Transverse colon (tissue), 4 donors: ENCODE data around the gene ACSM6. TPM values are rescaled to one million over a fixed set of nuclear protein-coding genes. Genes with fewer than 3 reads are reported as not detected.
A peak's percentile ranks its signal among the peaks of the same experiment; 100 is the strongest.

Source experiments
- DNase-seq: peaks from one replicate; pipeline ENCODE4 v3.0.0-alpha.2; 2019
- H3K27ac ChIP-seq, 4 donors: fragments of 200-600 bp; sonication (generic); 2 replicates each; pipeline ENCODE4 v1.5.1; 2016 to 2018; ENCODE audit warnings: inconsistent platforms in 4 of 4
- H3K27me3 ChIP-seq: fragments of 200-600 bp; sonication (generic); 2 replicates; pipeline ENCODE4 v1.5.1; 2017; ENCODE audit warnings: inconsistent platforms
- H3K36me3 ChIP-seq, 4 donors: fragments of 200-600 bp; sonication (generic); 2 replicates each; pipeline ENCODE4 v1.5.1; 2017 to 2019; ENCODE audit warnings: inconsistent platforms in 4 of 4
- H3K4me1 ChIP-seq, 4 donors: fragments of 200-600 bp; sonication (generic); 2 replicates each; pipeline ENCODE4 v1.5.1; 2017 to 2020; ENCODE audit warnings: inconsistent platforms in 4 of 4
- H3K4me3 ChIP-seq, 4 donors: fragments of 200-600 bp; sonication (generic); 1 replicate in 1 of 4; 2 replicates in 3 of 4; pipeline versions ENCODE4 v1.5.1 to v1.6.1; 2017 to 2019; ENCODE audit warnings: inconsistent platforms in 4 of 4
- H3K9me3 ChIP-seq, 2 donors: fragments of 200-600 bp; sonication (generic); 2 replicates each; pipeline ENCODE4 v1.5.1; 2017 to 2019; ENCODE audit warnings: inconsistent platforms in 2 of 2
- CTCF ChIP-seq, 5 experiments: fragments of 200-600 bp in 3 of 5; fragments of 450-650 bp in 2 of 5; sonication (generic) in 3 of 5; IDR thresholded peaks; 1 replicate in 2 of 5; 2 replicates in 3 of 5; pipeline ENCODE4 v1.5.1; 2016 to 2017; ENCODE audit warnings: antibody characterized with exemption in 5 of 5, inconsistent platforms in 3 of 5, mild to moderate bottlenecking in 2 of 5, moderate library complexity in 1 of 5
- EP300 ChIP-seq: sonication (generic); formaldehyde crosslinking; IDR thresholded peaks from one replicate; pipeline ENCODE4 v1.6.1; 2017; ENCODE audit warnings: antibody characterized with exemption, low read depth
- POLR2A ChIP-seq: fragments of 450-650 bp; IDR thresholded peaks from one replicate; pipeline ENCODE4 v1.6.1; 2016; ENCODE audit warnings: antibody characterized with exemption, mild to moderate bottlenecking, moderate library complexity
- POLR2AphosphoS5 ChIP-seq, 3 donors: sonication (generic); formaldehyde crosslinking; IDR thresholded peaks; one replicate each; pipeline ENCODE4 v1.6.1; 2016; ENCODE audit warnings: antibody characterized with exemption in 3 of 3
- WGBS, 2 donors: methylation state at CpG; one replicate each; pipeline ENCODE4 v1.1.5; 2018; ENCODE audit warnings: low coverage in 1 of 2; 5-methylcytosine and 5-hydroxymethylcytosine counted together
- in situ Hi-C, 4 donors: fragments of 200-750 bp; cut with MboI; loops; one replicate each; pipeline versions ENCODE4 v1.15.0 to v1.15.1; 2017; ENCODE audit warnings: low sequenced_read_pairs in 3 of 4, low pct_ligation_motif_present in 1 of 4, low pct_unique_long_range_greater_than_20kb in 1 of 4
- intact Hi-C: fragments of 100-400 bp; cut with DNase I; formaldehyde crosslinking; loops from one replicate; pipeline ENCODE4 v1.15.1; 2023; ENCODE audit warnings: low total_unique reads
- total RNA-seq, 4 donors: library from RNA; depleted of rRNA; stranded (reverse); fragments of >200 nt; gene quantifications; one replicate each; pipeline ENCODE4 v1.1.0, GENCODE V29; 2016

Gene ACSM6
- total RNA-seq, 4 donors from 2014 or later, result not detected

DNA sequence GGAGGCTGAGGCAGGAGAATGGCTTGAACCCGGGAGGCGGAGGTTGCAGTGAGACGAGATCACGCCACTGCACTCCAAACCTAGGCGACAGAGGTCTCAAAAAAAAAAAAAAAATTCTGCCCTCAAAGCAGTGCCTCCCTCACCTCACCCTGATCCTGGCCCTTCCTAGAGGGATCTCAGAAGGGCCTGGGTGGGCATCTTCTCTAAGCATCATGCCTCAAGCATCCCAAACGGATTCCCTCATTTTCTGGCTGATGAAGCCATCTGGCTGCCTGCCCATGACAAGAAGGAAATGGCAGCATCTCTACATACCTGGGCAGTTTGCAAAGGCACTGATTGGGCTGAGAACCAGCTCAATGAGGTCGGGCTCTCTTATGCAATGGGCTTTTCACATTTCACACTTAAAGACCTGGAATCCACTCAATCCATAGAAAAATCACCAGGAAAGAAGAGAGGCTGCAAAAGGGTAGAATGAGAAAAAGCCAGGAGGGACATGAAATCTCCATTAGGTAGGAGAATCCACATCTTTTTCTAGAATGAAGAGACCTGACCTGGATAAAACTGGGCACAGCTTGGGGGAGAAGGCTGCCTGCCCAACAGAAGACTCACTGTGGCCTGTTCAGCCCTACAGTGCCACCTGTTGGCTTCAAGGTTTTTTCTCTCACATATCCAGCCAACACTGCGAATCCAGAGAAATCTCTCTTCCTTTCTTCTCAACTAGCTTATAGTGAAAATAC lies 48.7 kb downstream of the ACSM6 start:
- no peaks in the 10 kb centered on the region for H3K27me3 ChIP-seq
- no peaks in the 10 kb centered on the region for H3K9me3 ChIP-seq
- WGBS, 2 donors, result 78 to 81% methylated on average over 5 to 8 of the region's 8 CpGs
- peaks cover 0 to 23% (median 8%) of the 10 kb centered on the region in 4 donors for H3K36me3 ChIP-seq
- H3K4me3 ChIP-seq, result no peak overlapping the region
- no peak for DNase-seq
- peaks cover 0 to 22% (median 4%) of the 10 kb centered on the region in 4 donors for H3K4me1 ChIP-seq
- TF ChIP-seq POLR2AphosphoS5 (IDR thresholded peaks at IDR 0.05) (no peak), CTCF (IDR thresholded peaks at IDR 0.05) (peak in 4 of 5 experiments; percentile 32 to 42 (median 38))
- intact Hi-C loops (no loop called here), in situ Hi-C loops (loop anchor here in 3 of 4 donors (5.0 to 25.0 kb wide), 3 partner anchors 120 to 395 kb away; no protein-coding TSS in a partner anchor)
- no peak overlapping the region for H3K27ac ChIP-seq

DNA sequence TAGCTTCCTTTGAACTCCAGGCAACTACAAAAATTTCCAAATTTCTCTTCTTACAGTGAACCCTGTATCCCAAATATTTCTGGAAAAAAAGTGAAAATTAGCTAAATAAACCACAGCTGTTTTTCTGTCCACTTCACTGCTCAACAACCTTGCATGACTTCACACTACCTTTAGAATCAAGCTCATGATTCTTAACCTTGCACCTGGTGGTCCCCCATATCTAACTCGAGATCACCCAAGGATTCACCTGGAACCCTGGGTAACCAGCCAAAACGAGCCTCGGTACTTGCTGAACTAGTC lies 49.2 kb downstream of the ACSM6 start:
- DNase-seq, result no peak
- WGBS, 2 donors, result 50 to 72% methylated on average over 2 to 3 of the region's 3 CpGs
- Histone ChIP-seq H3K4me3 (no peak overlapping the region), H3K27ac (peak overlapping the region in 1 of 4 donors; percentile 19), H3K9me3 (no peaks in the 10 kb centered on the region), H3K27me3 (no peaks in the 10 kb centered on the region), H3K36me3 (peaks cover 0 to 23% (median 5%) of the 10 kb centered on the region in 4 donors), H3K4me1 (peaks cover 0 to 25% (median 4%) of the 10 kb centered on the region in 4 donors)
- in situ Hi-C loops (loop anchor here in 3 of 4 donors (5.0 to 25.0 kb wide), 3 partner anchors 119 to 394 kb away; no protein-coding TSS in a partner anchor), intact Hi-C loops (no loop called here)
- TF ChIP-seq POLR2AphosphoS5 (IDR thresholded peaks at IDR 0.05), result no peak
- TF ChIP-seq POLR2A, result no peak
- TF ChIP-seq EP300, result no peak
- no peak for TF ChIP-seq CTCF (IDR thresholded peaks at IDR 0.05)

- WGBS, 2 donors, result 52% methylated on average over 2 of the region's 2 CpGs; no CpG with 5 or more reads in 1 of the 2 donors
- H3K9me3 ChIP-seq, result no peaks in the 10 kb centered on the region
- no peak for DNase-seq
- H3K36me3 ChIP-seq, result peaks cover 0 to 23% (median 3%) of the 10 kb centered on the region in 4 donors
- H3K27ac ChIP-seq, result peak overlapping the region in 1 of 4 donors; percentile 25
- H3K27me3 ChIP-seq, result no peaks in the 10 kb centered on the region
- intact Hi-C loops (no loop called here), in situ Hi-C loops (loop anchor here in 3 of 4 donors (5.0 to 25.0 kb wide), 3 partner anchors 118 to 393 kb away; no protein-coding TSS in a partner anchor)
- no peak overlapping the region for H3K4me3 ChIP-seq
- H3K4me1 ChIP-seq, result peaks cover 0 to 26% (median 4%) of the 10 kb centered on the region in 4 donors
- no peak for TF ChIP-seq CTCF (IDR thresholded peaks at IDR 0.05)
- TF ChIP-seq POLR2AphosphoS5 (IDR thresholded peaks at IDR 0.05), result peak in 2 of 3 donors; percentile 9 to 15
- TF ChIP-seq EP300, result no peak
- TF ChIP-seq POLR2A, result no peak
Measured at GRCh38 chr10:95244152-95244551, 50.1 kb downstream of the ACSM6 start.

DNA sequence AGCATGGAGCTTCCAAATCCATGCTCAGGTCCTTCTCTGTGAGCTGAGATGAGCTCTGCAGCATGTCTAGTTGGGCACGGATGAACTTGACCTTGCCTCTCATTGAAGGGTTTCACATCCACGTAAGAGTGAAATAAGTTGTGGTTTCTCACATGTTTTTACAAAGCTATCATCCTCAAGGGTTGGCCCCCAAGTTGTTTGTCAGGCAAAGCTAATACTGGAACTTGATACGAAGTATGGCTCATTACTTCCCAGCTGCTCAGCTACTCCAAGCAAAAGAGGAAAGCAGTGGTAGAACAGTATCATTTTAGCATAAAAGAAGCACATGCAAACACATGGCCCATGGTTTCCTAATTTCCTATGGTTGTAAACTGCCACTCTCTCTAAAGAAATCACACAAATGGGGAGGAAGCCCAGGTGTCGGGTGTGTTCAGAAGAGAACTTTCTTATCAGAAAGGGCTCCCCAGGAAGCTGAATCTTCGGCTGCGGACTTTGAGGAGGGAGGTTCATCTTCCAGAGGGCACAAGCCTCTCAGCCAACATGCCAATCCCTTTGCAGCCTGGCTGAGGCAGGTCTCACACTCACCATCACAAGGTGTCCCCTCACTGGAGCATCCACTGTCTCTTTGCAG lies 51.5 kb downstream of the ACSM6 start:
- TF ChIP-seq CTCF (IDR thresholded peaks at IDR 0.05) (no peak), POLR2AphosphoS5 (IDR thresholded peaks at IDR 0.05) (no peak), EP300 (no peak), POLR2A (no peak)
- in situ Hi-C loops (loop anchor here in 3 of 4 donors (10.0 to 25.0 kb wide), 2 partner anchors 119 to 392 kb away; no protein-coding TSS in a partner anchor), intact Hi-C loops (loop anchor here (5.0 kb wide), 1 partner anchor 117 kb away; no protein-coding TSS in a partner anchor)
- peak overlapping the region in 1 of 4 donors; percentile 58 for H3K27ac ChIP-seq
- 60% methylated on average over 6 of the region's 6 CpGs; no CpG with 5 or more reads in 1 of the 2 donors for WGBS, 2 donors
- DNase-seq, result no peak
- H3K4me1 ChIP-seq, result peaks cover 0 to 35% (median 4%) of the 10 kb centered on the region in 4 donors
- H3K9me3 ChIP-seq, result no peaks in the 10 kb centered on the region
- no peak overlapping the region for H3K4me3 ChIP-seq
- H3K27me3 ChIP-seq, result no peaks in the 10 kb centered on the region
- peaks cover 0 to 23% (median 3%) of the 10 kb centered on the region in 4 donors for H3K36me3 ChIP-seq
